IMR-90 (cell line): ENCODE results near the gene GCNA.

Experiments
- CEBPB ChIP-seq: IDR thresholded peaks from 2 replicates; pipeline ENCODE4 v1.6.1; 2012; ENCODE audit warnings: low read depth, low read length, improper control_type of control experiment
- CTCF ChIP-seq: conservative IDR thresholded peaks from 2 replicates; pipeline ENCODE4 v1.5.1; 2012; ENCODE audit warnings: mild to moderate bottlenecking, low read depth, low read length, improper control_type of control experiment
- POLR2A ChIP-seq: IDR thresholded peaks from 2 replicates; pipeline ENCODE4 v1.6.1; 2012; ENCODE audit warnings: mild to moderate bottlenecking, low read depth, low read length
- RAD21 ChIP-seq: IDR thresholded peaks from 2 replicates; pipeline ENCODE4 v1.6.1; 2012; ENCODE audit warnings: low read length, improper control_type of control experiment
- RFX5 ChIP-seq: IDR thresholded peaks from 2 replicates; pipeline ENCODE4 v1.8.0; 2012; ENCODE audit warnings: low read depth, mild to moderate bottlenecking, low read length, moderate library complexity

GRCh38 chrX:71637253-71637618 is 59.0 kb downstream of the GCNA start:
- TF ChIP-seq RFX5 = no peak
- TF ChIP-seq POLR2A = no peak
- no peak for TF ChIP-seq CTCF
- TF ChIP-seq RAD21 = no peak
- no peak for TF ChIP-seq CEBPB
